DND-41 (cell line): Measurements from ENCODE around the gene SIAH1.

Experiments used
- ATAC-seq: fragments of 200-7000 bp; cut with Tn5 transposase; 3 replicates; pipeline ENCODE4 v1.9.1; 2021; ENCODE audit warnings: low read depth; ENCODE audit not compliant: insufficient read depth
- DNase-seq: peaks from one replicate; pipeline ENCODE4 v3.0.0-alpha.2; 2020
- H2AFZ ChIP-seq: 2 replicates; pipeline ENCODE4 v1.6.0; 2012; ENCODE audit warnings: low read depth, low read length
- H3K27ac ChIP-seq: 2 replicates; pipeline ENCODE4 v1.5.1; 2012; ENCODE audit warnings: low read length, inconsistent platforms
- H3K27me3 ChIP-seq: fragments of 200-600 bp; sonication (generic); 2 replicates; pipeline ENCODE4 v1.6.0; 2012; ENCODE audit warnings: low read length, mild to moderate bottlenecking, inconsistent platforms; ENCODE audit not compliant: insufficient read depth, poor library complexity
- H3K36me3 ChIP-seq: 2 replicates; pipeline ENCODE4 v1.5.1; 2012; ENCODE audit warnings: low read length, inconsistent platforms; ENCODE audit not compliant: insufficient read depth
- H3K4me1 ChIP-seq: 2 replicates; pipeline ENCODE4 v1.5.1; 2012; ENCODE audit warnings: mild to moderate bottlenecking, low read length; ENCODE audit not compliant: insufficient read depth
- H3K4me2 ChIP-seq: 2 replicates; pipeline ENCODE4 v1.6.0; 2012; ENCODE audit warnings: mild to moderate bottlenecking, moderate library complexity, low read length, inconsistent platforms; ENCODE audit not compliant: insufficient read depth
- H3K4me3 ChIP-seq, 2 experiments: fragments of 200-600 bp in 1 of 2; shearing (Covaris generic) in 1 of 2; 2 replicates each; pipeline ENCODE4 v1.5.1; 2012 to 2016; ENCODE audit warnings: inconsistent platforms in 2 of 2, low read length in 2 of 2, mild to moderate bottlenecking in 2 of 2, low read depth in 1 of 2, moderate library complexity in 1 of 2
- H3K79me2 ChIP-seq: 2 replicates; pipeline ENCODE4 v1.6.0; 2012; ENCODE audit warnings: low read length, inconsistent platforms; ENCODE audit not compliant: insufficient read depth
- H3K9ac ChIP-seq: 2 replicates; pipeline ENCODE4 v1.6.0; 2012; ENCODE audit warnings: low read depth, mild to moderate bottlenecking, inconsistent platforms, low read length, moderate library complexity
- H3K9me3 ChIP-seq: 2 replicates; pipeline ENCODE4 v1.5.1; 2012; ENCODE audit warnings: low read length, moderate library complexity, mild to moderate bottlenecking, inconsistent platforms; ENCODE audit not compliant: insufficient read depth, severe bottlenecking
- H4K20me1 ChIP-seq: 2 replicates; pipeline ENCODE4 v1.6.0; 2012; ENCODE audit warnings: low read length; ENCODE audit not compliant: insufficient read depth
- CTCF ChIP-seq: IDR thresholded peaks from 2 replicates; pipeline ENCODE4 v1.5.1; 2012; ENCODE audit warnings: borderline replicate concordance, low read length, moderate library complexity, mild to moderate bottlenecking; ENCODE audit not compliant: poor library complexity, severe bottlenecking; ENCODE audit errors: extremely low read depth
- EZH2 ChIP-seq: IDR thresholded peaks from 3 replicates; pipeline ENCODE4 v1.6.1; 2012; ENCODE audit warnings: borderline replicate concordance, low read depth, mild to moderate bottlenecking, moderate library complexity, low read length, inconsistent platforms; ENCODE audit not compliant: severe bottlenecking

Gene SIAH1

GRCh38 chr16:48359983-48360382, 25.2 kb downstream of the SIAH1 start:
- Histone ChIP-seq H3K9ac (no peak overlapping the region), H3K4me2 (no peak overlapping the region), H4K20me1 (peaks cover 73% of the 10 kb centered on the region), H3K4me1 (no peaks in the 10 kb centered on the region), H3K79me2 (peaks cover 99% of the 10 kb centered on the region), H2AFZ (no peak overlapping the region), H3K27ac (no peak overlapping the region), H3K27me3 (no peaks in the 10 kb centered on the region), H3K4me3 (no peak overlapping the region), H3K36me3 (peaks cover 48% of the 10 kb centered on the region), H3K9me3 (no peaks in the 10 kb centered on the region)
- ATAC-seq (no peak), DNase-seq (no peak)
- no peak for TF ChIP-seq CTCF
- no peak for TF ChIP-seq EZH2

- no peak overlapping the region for H3K4me3 ChIP-seq
- ATAC-seq (no peak), DNase-seq (no peak)
- H2AFZ ChIP-seq = no peak overlapping the region
- H3K36me3 ChIP-seq = peaks cover 55% of the 10 kb centered on the region
- no peaks in the 10 kb centered on the region for H3K27me3 ChIP-seq
- TF ChIP-seq EZH2 (no peak), CTCF (no peak)
- no peaks in the 10 kb centered on the region for H3K4me1 ChIP-seq
- no peak overlapping the region for H3K4me2 ChIP-seq
- H3K9me3 ChIP-seq = no peaks in the 10 kb centered on the region
- H4K20me1 ChIP-seq = peaks cover 71% of the 10 kb centered on the region
- no peak overlapping the region for H3K27ac ChIP-seq
- H3K9ac ChIP-seq = no peak overlapping the region
- peaks cover 95% of the 10 kb centered on the region for H3K79me2 ChIP-seq
These were observed 26.8 kb downstream of the SIAH1 start for GRCh38 chr16:48358419-48358818.

GRCh38 chr16:48356633-48357376, 28.4 kb downstream of the SIAH1 start:
- Histone ChIP-seq H3K4me2 (no peak overlapping the region), H3K27ac (no peak overlapping the region), H3K36me3 (peaks cover 62% of the 10 kb centered on the region), H3K79me2 (peaks cover 93% of the 10 kb centered on the region), H3K4me1 (no peaks in the 10 kb centered on the region), H2AFZ (no peak overlapping the region), H3K27me3 (no peaks in the 10 kb centered on the region), H3K4me3 (no peak overlapping the region), H4K20me1 (peaks cover 67% of the 10 kb centered on the region), H3K9me3 (no peaks in the 10 kb centered on the region), H3K9ac (no peak overlapping the region)
- ATAC-seq (no peak), DNase-seq (no peak)
- TF ChIP-seq CTCF (no peak), EZH2 (no peak)
